ENCODE results near the gene PRSS48. TPM values are rescaled to one million over a fixed set of nuclear protein-coding genes. Genes with fewer than 3 reads are reported as not detected.
A peak's percentile ranks its signal among the peaks of the same experiment; 100 is the strongest.
"Not testable (repeated sequence)": the region's sequence is repeated elsewhere in the genome, so short reads cannot be mapped to it uniquely, and the experiment has no call there.

The PRSS48 gene
- total and polyA plus RNA-seq, 12 donors, result not detected

GRCh38 chr4:151318307-151319006 lies 41.5 kb downstream of the PRSS48 start:
- no peak overlapping the region for H3K27ac ChIP-seq
- H3K9me3 ChIP-seq (replicated peaks in 1 of 3), result no peaks in the 10 kb centered on the region
- DNase-seq, result peak in 5 of 7 donors; percentile 18 to 63 (median 40)
- H3K4me1 ChIP-seq (replicated peaks in 1 of 2), result peaks cover 9 to 48% of the 10 kb centered on the region in 2 donors
- H3K27me3 ChIP-seq, result no peaks in the 10 kb centered on the region
- TF ChIP-seq CTCF (IDR thresholded peaks at IDR 0.05) (no peak), POLR2A (IDR thresholded peaks at IDR 0.05) (no peak)
- H3K4me3 ChIP-seq, result no peak overlapping the region
- 43 to 58% (median 50%) methylated on average over 1 of the region's 1 CpG for WGBS, 4 donors
- intact Hi-C loops (cut with DNase I), result no loop called here
- no peaks in the 10 kb centered on the region for H3K36me3 ChIP-seq (replicated peaks in 1 of 2)

- Histone ChIP-seq H3K9me3 (replicated peaks in 1 of 3) (no peaks in the 10 kb centered on the region), H3K27ac (no peak overlapping the region), H3K27me3 (no peaks in the 10 kb centered on the region), H3K4me3 (no peak overlapping the region), H3K4me1 (replicated peaks in 1 of 2) (peaks cover 14 to 53% of the 10 kb centered on the region in 2 donors), H3K36me3 (replicated peaks in 1 of 2) (no peaks in the 10 kb centered on the region)
- WGBS, 4 donors, result 85 to 100% (median 97%) methylated on average over 1 of the region's 1 CpG
- DNase-seq, result no peak
- intact Hi-C loops (cut with DNase I), result no loop called here
- TF ChIP-seq POLR2A (IDR thresholded peaks at IDR 0.05) (no peak), CTCF (IDR thresholded peaks at IDR 0.05) (no peak)
Observed at GRCh38 chr4:151319490-151319889, 42.5 kb downstream of the PRSS48 start.

GRCh38 chr4:151321586-151321985 lies 44.6 kb downstream of the PRSS48 start:
- no peak for DNase-seq
- intact Hi-C loops (cut with DNase I), result no loop called here

GRCh38 chr4:151322161-151322560 lies 45.2 kb downstream of the PRSS48 start:
- H3K36me3 ChIP-seq (replicated peaks in 1 of 2); intact Hi-C loops (cut with DNase I); H3K9me3 ChIP-seq (replicated peaks in 1 of 3); H3K4me3 ChIP-seq; H3K27me3 ChIP-seq: not testable (repeated sequence)
- WGBS, 4 donors, result 53 to 72% (median 58%) methylated on average over 4 of the region's 4 CpGs
- peaks cover 14 to 40% of the 10 kb centered on the region in 2 donors for H3K4me1 ChIP-seq (replicated peaks in 1 of 2)
- peak overlapping the region in 1 of 5 donors; percentile 4 for H3K27ac ChIP-seq
- DNase-seq, result peak in 3 of 7 donors; percentile 24 to 34 (median 32)

More at GRCh38 chr4:151321586-151321985, 44.6 kb downstream of the PRSS48 start:
- peak overlapping the region in 1 of 5 donors; percentile 4 for H3K27ac ChIP-seq
- H3K27me3 ChIP-seq, result no peaks in the 10 kb centered on the region
- 58 to 78% (median 60%) methylated on average over 1 of the region's 1 CpG for WGBS, 4 donors
- H3K36me3 ChIP-seq (replicated peaks in 1 of 2), result no peaks in the 10 kb centered on the region
- TF ChIP-seq CTCF (IDR thresholded peaks at IDR 0.05), result no peak
- TF ChIP-seq POLR2A (IDR thresholded peaks at IDR 0.05), result no peak
- no peaks in the 10 kb centered on the region for H3K9me3 ChIP-seq (replicated peaks in 1 of 3)
- no peak overlapping the region for H3K4me3 ChIP-seq
- H3K4me1 ChIP-seq (replicated peaks in 1 of 2), result peaks cover 14 to 40% of the 10 kb centered on the region in 2 donors

- no peaks in the 10 kb centered on the region for H3K9me3 ChIP-seq (replicated peaks in 1 of 3)
- no peaks in the 10 kb centered on the region for H3K27me3 ChIP-seq
- no peak overlapping the region for H3K4me3 ChIP-seq
- H3K4me1 ChIP-seq (replicated peaks in 1 of 2), result peaks cover 14 to 40% of the 10 kb centered on the region in 2 donors
- intact Hi-C loops (cut with DNase I), result no loop called here
- DNase-seq, result no peak
- no peaks in the 10 kb centered on the region for H3K36me3 ChIP-seq (replicated peaks in 1 of 2)
- TF ChIP-seq POLR2A (IDR thresholded peaks at IDR 0.05) (no peak), CTCF (IDR thresholded peaks at IDR 0.05) (no peak)
- peak overlapping the region in 1 of 5 donors; percentile 25 for H3K27ac ChIP-seq
Observed at GRCh38 chr4:151322570-151322969, 45.6 kb downstream of the PRSS48 start.
